A549 (cell line): Measurements from ENCODE around the gene DNMT3A. TPM values are rescaled to one million over a fixed set of nuclear protein-coding genes. Genes with fewer than 3 reads are reported as not detected.

Source experiments
- ATAC-seq, 2 experiments: fragments of 200-7000 bp in 1 of 2; fragments of >200 bp in 1 of 2; cut with Nextera tagmentation in 1 of 2; cut with Tn5 transposase in 1 of 2; 3 replicates each; pipeline versions ENCODE4 v1.8.0 to v1.9.1; 2018 to 2020; ENCODE audit warnings: mild to moderate bottlenecking in 1 of 2, moderate library complexity in 1 of 2
- CTCF ChIA-PET: fragments of 300-600 bp; sonication (Branson Sonifier 250); formaldehyde crosslinking; extraction: SDS; loops from one replicate; lab custom pipeline; 2021; ENCODE audit warnings: antibody characterized with exemption, inconsistent platforms; lab: Yijun Ruan, JAX
- POLR2A ChIA-PET: fragments of 350-600 bp; formaldehyde crosslinking; extraction: SDS; loops from one replicate; lab custom pipeline; 2021; ENCODE audit warnings: antibody characterized with exemption, inconsistent platforms; lab: Yijun Ruan, JAX
- DNase-seq, 2 experiments: peaks; one replicate each; pipeline versions ENCODE4 v3.0.0 to v3.0.0-alpha.2; 2011 to 2016; ENCODE audit warnings: low read depth in 1 of 2, low spot score in 1 of 2
- FAIRE-seq: peaks from 2 replicates; lab custom pipeline; 2011; peaks lifted over from hg19 to GRCh38; lab: Jason Lieb, UNC
- H3K27ac ChIP-seq, 2 experiments: fragments of >200 bp; sonication (Bioruptor Twin); formaldehyde crosslinking; 3 replicates each; pipeline ENCODE4 v1.5.1; 2016 to 2017
- H3K4me1 ChIP-seq: fragments of >200 bp; sonication (Bioruptor Twin); formaldehyde crosslinking; 3 replicates; pipeline ENCODE4 v1.6.1; 2016
- H3K4me2 ChIP-seq: fragments of >200 bp; sonication (Bioruptor Twin); formaldehyde crosslinking; 3 replicates; pipeline ENCODE4 v1.6.1; 2016
- H3K4me3 ChIP-seq: fragments of >200 bp; sonication (Bioruptor Twin); formaldehyde crosslinking; 3 replicates; pipeline ENCODE4 v1.5.1; 2016
- H3K9me3 ChIP-seq: fragments of >200 bp; sonication (Bioruptor Twin); formaldehyde crosslinking; 3 replicates; pipeline ENCODE4 v1.6.1; 2016
- BHLHE40 ChIP-seq: IDR thresholded peaks from 2 replicates; pipeline ENCODE4 v1.6.1; 2012; ENCODE audit warnings: low read depth, low read length, inconsistent platforms
- CBX8 ChIP-seq: fragments of 200-600 bp; sonication (generic); IDR thresholded peaks from 2 replicates; pipeline ENCODE4 v1.6.1; 2016
- EHF ChIP-seq: fragments of 250-450 bp; sonication (Bioruptor Pico); IDR thresholded peaks from 2 replicates; pipeline ENCODE4 v1.5.0; 2020; ENCODE audit warnings: mild to moderate bottlenecking
- EP300 ChIP-seq, 2 experiments: fragments of >200 bp; sonication (Bioruptor Twin); formaldehyde crosslinking; IDR thresholded peaks; 2 replicates in 1 of 2; 3 replicates in 1 of 2; pipeline ENCODE4 v1.6.1; 2016 to 2017
- FOSB ChIP-seq: fragments of 250-450 bp; sonication (Bioruptor Pico); IDR thresholded peaks from 2 replicates; pipeline ENCODE4 v1.5.0; 2020; ENCODE audit warnings: mild to moderate bottlenecking, moderate library complexity
- GATA3 ChIP-seq: IDR thresholded peaks from 2 replicates; pipeline ENCODE4 v1.6.1; 2012; ENCODE audit warnings: borderline replicate concordance
- HDAC2 ChIP-seq: fragments of 200-600 bp; sonication (generic); IDR thresholded peaks from 2 replicates; pipeline ENCODE4 v1.6.1; 2016
- HOXA7 ChIP-seq: fragments of 250-450 bp; sonication (Bioruptor Pico); IDR thresholded peaks from 2 replicates; pipeline ENCODE4 v1.5.0; 2020; ENCODE audit warnings: mild to moderate bottlenecking, moderate library complexity
- HOXB13 ChIP-seq: fragments of 250-450 bp; sonication (Bioruptor Pico); IDR thresholded peaks from 2 replicates; pipeline ENCODE4 v1.5.0; 2020; ENCODE audit warnings: low read depth, mild to moderate bottlenecking, moderate library complexity
- JUNB ChIP-seq: fragments of >200 bp; sonication (Bioruptor Twin); formaldehyde crosslinking; IDR thresholded peaks from 2 replicates; pipeline ENCODE4 v1.6.1; 2016
- KDM5A ChIP-seq: fragments of 200-600 bp; sonication (generic); IDR thresholded peaks from 2 replicates; pipeline ENCODE4 v1.6.1; 2016; ENCODE audit warnings: antibody characterized with exemption, mild to moderate bottlenecking
- MAZ ChIP-seq: fragments of 150-350 bp; IDR thresholded peaks from 2 replicates; pipeline ENCODE4 v1.6.1; 2014; ENCODE audit warnings: antibody characterized with exemption, low read depth, low read length, borderline replicate concordance
- MYC ChIP-seq: IDR thresholded peaks from 2 replicates; pipeline ENCODE4 v1.6.1; 2012; ENCODE audit warnings: mild to moderate bottlenecking, inconsistent platforms, low read length, improper control_type of control experiment, borderline replicate concordance
- NFE2L2 ChIP-seq: fragments of 150-350 bp; conservative IDR thresholded peaks from 2 replicates; pipeline ENCODE4 v1.6.1; 2014; ENCODE audit warnings: low read length
- NPAS2 ChIP-seq: fragments of 250-450 bp; sonication (Bioruptor Pico); IDR thresholded peaks from 2 replicates; pipeline ENCODE4 v1.8.0; 2022; ENCODE audit warnings: mild to moderate bottlenecking, moderate library complexity, borderline replicate concordance
- PHF8 ChIP-seq: fragments of 200-600 bp; sonication (generic); IDR thresholded peaks from 2 replicates; pipeline ENCODE4 v1.6.1; 2016; ENCODE audit warnings: low read depth, mild to moderate bottlenecking, antibody characterized with exemption, moderate library complexity, borderline replicate concordance
- RCOR1 ChIP-seq: fragments of 150-350 bp; IDR thresholded peaks from 2 replicates; pipeline ENCODE4 v1.6.1; 2014; ENCODE audit warnings: antibody characterized with exemption, low read length, low read depth
- RFX5 ChIP-seq: fragments of 450-650 bp; IDR thresholded peaks from 2 replicates; pipeline ENCODE4 v1.7.1; 2014; ENCODE audit warnings: antibody characterized with exemption, mild to moderate bottlenecking, moderate library complexity
- SREBF2 ChIP-seq: fragments of 450-650 bp; IDR thresholded peaks from 2 replicates; pipeline ENCODE4 v1.6.1; 2014; ENCODE audit warnings: mild to moderate bottlenecking, moderate library complexity
- TFCP2L1 ChIP-seq: fragments of 250-450 bp; sonication (Bioruptor Pico); IDR thresholded peaks from 2 replicates; pipeline ENCODE4 v1.5.0; 2021; ENCODE audit warnings: mild to moderate bottlenecking
- ZC3H11A ChIP-seq: fragments of 450-650 bp; IDR thresholded peaks from 2 replicates; pipeline ENCODE4 v1.6.1; 2014; ENCODE audit warnings: antibody characterized with exemption, mild to moderate bottlenecking
- WGBS: methylation state at CpG from one replicate; pipeline ENCODE4 v1.1.6; 2017; ENCODE audit errors: missing lambda C conversion rate; 5-methylcytosine and 5-hydroxymethylcytosine counted together
- polyA plus RNA-seq, 4 experiments: library from polyadenylated mRNA; depleted of rRNA in 3 of 4; stranded (reverse); fragments of >200 nt; fragmentation: RNase III in 1 of 4; extraction: RNeasy Plus Mini Kit Qiagen cat#74134 plus additional on column Dnase treatment in 1 of 4; gene quantifications; 2 replicates in 3 of 4; 3 replicates in 1 of 4; pipeline ENCODE4 v1.2.3, GENCODE V29; 2011 to 2017
- TF ChIP-seq, protein P1 (sequence below): fragments of >200 bp; sonication (Bioruptor Twin); formaldehyde crosslinking; IDR thresholded peaks from 3 replicates; pipeline ENCODE4 v1.6.1; 2016
- TF ChIP-seq, protein P2 (sequence below): fragments of >200 bp; sonication (Bioruptor Twin); formaldehyde crosslinking; IDR thresholded peaks from 2 replicates; pipeline ENCODE4 v1.6.1; 2016
- TF ChIP-seq, protein P3 (sequence below): fragments of >200 bp; sonication (Bioruptor Twin); formaldehyde crosslinking; IDR thresholded peaks from 3 replicates; pipeline ENCODE4 v1.5.1; 2016
- TF ChIP-seq, protein P4 (sequence below): IDR thresholded peaks from 2 replicates; pipeline ENCODE4 v1.6.1; 2012
- TF ChIP-seq, protein P5 (sequence below): fragments of 200-600 bp; sonication (generic); IDR thresholded peaks from 2 replicates; pipeline ENCODE4 v1.6.1; 2016; ENCODE audit warnings: antibody characterized with exemption, mild to moderate bottlenecking, moderate library complexity
- TF ChIP-seq, protein P6 (sequence below): IDR thresholded peaks from 2 replicates; pipeline ENCODE4 v1.6.1; 2012; ENCODE audit warnings: low read depth, borderline replicate concordance
- TF ChIP-seq, protein P7 (sequence below): fragments of 450-650 bp; IDR thresholded peaks from 2 replicates; pipeline ENCODE4 v1.6.1; 2014; ENCODE audit warnings: antibody characterized with exemption

The DNMT3A gene
- polyA plus RNA-seq, 2 of the 4 experiments (the other 2 are of a cell fraction): 4.4 to 11.9 TPM

DNA sequence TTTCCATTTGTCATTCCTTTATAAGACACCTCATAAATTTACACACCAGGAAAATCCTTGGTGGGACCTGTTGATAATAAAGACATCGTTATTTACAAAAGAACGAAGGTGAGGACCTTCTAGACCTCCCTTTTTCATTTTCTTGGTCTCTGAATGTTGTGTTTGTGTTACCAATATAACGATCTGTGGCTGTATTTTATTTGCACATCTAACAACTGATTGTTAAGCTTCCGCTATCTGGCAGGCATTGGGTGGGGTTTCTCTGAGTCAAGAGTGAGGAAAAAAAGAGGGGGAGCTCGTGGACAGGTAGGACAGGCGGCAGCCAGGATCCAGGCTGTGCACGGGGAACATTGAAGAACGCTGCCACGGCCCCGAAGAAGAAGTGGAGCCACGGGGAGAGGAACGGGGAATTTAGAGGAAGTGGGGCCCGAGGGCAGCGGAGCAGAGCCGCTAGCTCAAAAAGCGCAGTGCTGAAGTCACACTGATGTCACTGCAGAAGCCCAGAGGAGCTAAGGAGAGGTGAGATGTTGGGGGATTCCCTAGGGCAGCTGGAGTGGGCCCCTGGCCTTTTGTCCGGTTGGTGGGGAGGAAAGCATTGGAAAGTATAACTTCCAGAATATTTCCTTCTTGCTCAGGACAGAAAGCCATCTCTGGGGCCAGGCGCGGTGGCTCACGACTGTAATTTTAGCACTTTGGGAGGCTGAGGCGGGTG is 20.9 kb upstream of the DNMT3A start (continued):
- TF ChIP-seq, protein P1, sequence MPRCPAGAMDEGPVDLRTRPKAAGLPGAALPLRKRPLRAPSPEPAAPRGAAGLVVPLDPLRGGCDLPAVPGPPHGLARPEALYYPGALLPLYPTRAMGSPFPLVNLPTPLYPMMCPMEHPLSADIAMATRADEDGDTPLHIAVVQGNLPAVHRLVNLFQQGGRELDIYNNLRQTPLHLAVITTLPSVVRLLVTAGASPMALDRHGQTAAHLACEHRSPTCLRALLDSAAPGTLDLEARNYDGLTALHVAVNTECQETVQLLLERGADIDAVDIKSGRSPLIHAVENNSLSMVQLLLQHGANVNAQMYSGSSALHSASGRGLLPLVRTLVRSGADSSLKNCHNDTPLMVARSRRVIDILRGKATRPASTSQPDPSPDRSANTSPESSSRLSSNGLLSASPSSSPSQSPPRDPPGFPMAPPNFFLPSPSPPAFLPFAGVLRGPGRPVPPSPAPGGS: no peak
- TF ChIP-seq EHF (CRISPR knock-in tag) (no peak), RFX5 (no peak), PHF8 (no peak), KDM5A (no peak)

DNA sequence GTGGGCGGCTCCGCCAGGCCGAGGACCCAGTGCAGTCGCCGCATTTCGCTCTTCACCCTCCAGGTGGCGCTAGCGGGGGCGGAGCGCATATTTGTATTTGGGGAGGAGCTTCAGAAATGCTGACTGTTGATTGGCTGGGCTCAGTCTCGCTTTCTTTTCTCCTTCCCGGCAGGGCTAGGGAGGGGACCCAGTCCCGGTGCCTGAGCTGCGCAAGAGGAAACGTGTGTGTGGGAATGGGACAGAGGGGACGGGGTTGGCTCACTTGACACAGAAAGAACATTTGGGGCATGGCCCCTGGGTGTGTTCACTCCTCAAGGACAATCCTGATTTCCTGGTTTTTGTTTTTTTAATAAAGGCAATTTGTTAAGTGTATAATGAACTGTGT is 20.3 kb upstream of the DNMT3A start:
- peak overlapping the region; percentile 81 for H3K4me2 ChIP-seq
- DNase-seq (peak; percentile 94 to 98), ATAC-seq (peak; percentile 93 to 98), FAIRE-seq (no peak)
- H3K4me3 ChIP-seq: peak overlapping the region; percentile 30
- ChIA-PET POLR2A (interaction anchor here (0.6 to 1.3 kb wide), 4 partner anchors 14 to 157 kb away, joined by 3 to 4 read pairs (median 3); partner anchors contain the start of gene DNMT3A), CTCF (interaction anchor here (0.6 to 3.0 kb wide), 60 partner anchors 9 to 338 kb away, joined by 3 to 62 read pairs (median 4); partner anchors contain the start of gene DNMT3A)
- WGBS: under 1% methylated on average over 12 of the region's 16 CpGs
- peaks cover 7% of the 10 kb centered on the region; the same call in 2 of the 3 replicates for H3K4me1 ChIP-seq
- H3K27ac ChIP-seq: peak overlapping the region; percentile 58 to 79
- no peaks in the 10 kb centered on the region for H3K9me3 ChIP-seq
- no peak for TF ChIP-seq NPAS2
- no peak for TF ChIP-seq GATA3
- no peak for TF ChIP-seq NFE2L2
- TF ChIP-seq EP300 (IDR thresholded peaks at IDR 0.05): no peak
- TF ChIP-seq FOSB (CRISPR knock-in tag): no peak
- no peak for TF ChIP-seq HDAC2
- no peak for TF ChIP-seq MAZ
- TF ChIP-seq HOXB13 (CRISPR knock-in tag): no peak
- no peak for TF ChIP-seq BHLHE40
- TF ChIP-seq, protein P2, sequence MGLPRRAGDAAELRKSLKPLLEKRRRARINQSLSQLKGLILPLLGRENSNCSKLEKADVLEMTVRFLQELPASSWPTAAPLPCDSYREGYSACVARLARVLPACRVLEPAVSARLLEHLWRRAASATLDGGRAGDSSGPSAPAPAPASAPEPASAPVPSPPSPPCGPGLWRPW: no peak
- no peak for TF ChIP-seq SREBF2
- no peak for TF ChIP-seq CBX8
- TF ChIP-seq, protein P3, sequence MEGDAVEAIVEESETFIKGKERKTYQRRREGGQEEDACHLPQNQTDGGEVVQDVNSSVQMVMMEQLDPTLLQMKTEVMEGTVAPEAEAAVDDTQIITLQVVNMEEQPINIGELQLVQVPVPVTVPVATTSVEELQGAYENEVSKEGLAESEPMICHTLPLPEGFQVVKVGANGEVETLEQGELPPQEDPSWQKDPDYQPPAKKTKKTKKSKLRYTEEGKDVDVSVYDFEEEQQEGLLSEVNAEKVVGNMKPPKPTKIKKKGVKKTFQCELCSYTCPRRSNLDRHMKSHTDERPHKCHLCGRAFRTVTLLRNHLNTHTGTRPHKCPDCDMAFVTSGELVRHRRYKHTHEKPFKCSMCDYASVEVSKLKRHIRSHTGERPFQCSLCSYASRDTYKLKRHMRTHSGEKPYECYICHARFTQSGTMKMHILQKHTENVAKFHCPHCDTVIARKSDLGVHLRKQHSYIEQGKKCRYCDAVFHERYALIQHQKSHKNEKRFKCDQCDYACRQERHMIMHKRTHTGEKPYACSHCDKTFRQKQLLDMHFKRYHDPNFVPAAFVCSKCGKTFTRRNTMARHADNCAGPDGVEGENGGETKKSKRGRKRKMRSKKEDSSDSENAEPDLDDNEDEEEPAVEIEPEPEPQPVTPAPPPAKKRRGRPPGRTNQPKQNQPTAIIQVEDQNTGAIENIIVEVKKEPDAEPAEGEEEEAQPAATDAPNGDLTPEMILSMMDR: peak; percentile 98
- no peak for TF ChIP-seq HOXA7 (CRISPR knock-in tag)
- TF ChIP-seq, protein P4, sequence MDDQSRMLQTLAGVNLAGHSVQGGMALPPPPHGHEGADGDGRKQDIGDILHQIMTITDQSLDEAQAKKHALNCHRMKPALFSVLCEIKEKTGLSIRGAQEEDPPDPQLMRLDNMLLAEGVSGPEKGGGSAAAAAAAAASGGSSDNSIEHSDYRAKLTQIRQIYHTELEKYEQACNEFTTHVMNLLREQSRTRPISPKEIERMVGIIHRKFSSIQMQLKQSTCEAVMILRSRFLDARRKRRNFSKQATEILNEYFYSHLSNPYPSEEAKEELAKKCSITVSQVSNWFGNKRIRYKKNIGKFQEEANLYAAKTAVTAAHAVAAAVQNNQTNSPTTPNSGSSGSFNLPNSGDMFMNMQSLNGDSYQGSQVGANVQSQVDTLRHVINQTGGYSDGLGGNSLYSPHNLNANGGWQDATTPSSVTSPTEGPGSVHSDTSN: no peak
- TF ChIP-seq, protein P5, sequence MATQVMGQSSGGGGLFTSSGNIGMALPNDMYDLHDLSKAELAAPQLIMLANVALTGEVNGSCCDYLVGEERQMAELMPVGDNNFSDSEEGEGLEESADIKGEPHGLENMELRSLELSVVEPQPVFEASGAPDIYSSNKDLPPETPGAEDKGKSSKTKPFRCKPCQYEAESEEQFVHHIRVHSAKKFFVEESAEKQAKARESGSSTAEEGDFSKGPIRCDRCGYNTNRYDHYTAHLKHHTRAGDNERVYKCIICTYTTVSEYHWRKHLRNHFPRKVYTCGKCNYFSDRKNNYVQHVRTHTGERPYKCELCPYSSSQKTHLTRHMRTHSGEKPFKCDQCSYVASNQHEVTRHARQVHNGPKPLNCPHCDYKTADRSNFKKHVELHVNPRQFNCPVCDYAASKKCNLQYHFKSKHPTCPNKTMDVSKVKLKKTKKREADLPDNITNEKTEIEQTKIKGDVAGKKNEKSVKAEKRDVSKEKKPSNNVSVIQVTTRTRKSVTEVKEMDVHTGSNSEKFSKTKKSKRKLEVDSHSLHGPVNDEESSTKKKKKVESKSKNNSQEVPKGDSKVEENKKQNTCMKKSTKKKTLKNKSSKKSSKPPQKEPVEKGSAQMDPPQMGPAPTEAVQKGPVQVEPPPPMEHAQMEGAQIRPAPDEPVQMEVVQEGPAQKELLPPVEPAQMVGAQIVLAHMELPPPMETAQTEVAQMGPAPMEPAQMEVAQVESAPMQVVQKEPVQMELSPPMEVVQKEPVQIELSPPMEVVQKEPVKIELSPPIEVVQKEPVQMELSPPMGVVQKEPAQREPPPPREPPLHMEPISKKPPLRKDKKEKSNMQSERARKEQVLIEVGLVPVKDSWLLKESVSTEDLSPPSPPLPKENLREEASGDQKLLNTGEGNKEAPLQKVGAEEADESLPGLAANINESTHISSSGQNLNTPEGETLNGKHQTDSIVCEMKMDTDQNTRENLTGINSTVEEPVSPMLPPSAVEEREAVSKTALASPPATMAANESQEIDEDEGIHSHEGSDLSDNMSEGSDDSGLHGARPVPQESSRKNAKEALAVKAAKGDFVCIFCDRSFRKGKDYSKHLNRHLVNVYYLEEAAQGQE: no peak
- no peak for TF ChIP-seq TFCP2L1 (CRISPR knock-in tag)
- TF ChIP-seq, protein P6, sequence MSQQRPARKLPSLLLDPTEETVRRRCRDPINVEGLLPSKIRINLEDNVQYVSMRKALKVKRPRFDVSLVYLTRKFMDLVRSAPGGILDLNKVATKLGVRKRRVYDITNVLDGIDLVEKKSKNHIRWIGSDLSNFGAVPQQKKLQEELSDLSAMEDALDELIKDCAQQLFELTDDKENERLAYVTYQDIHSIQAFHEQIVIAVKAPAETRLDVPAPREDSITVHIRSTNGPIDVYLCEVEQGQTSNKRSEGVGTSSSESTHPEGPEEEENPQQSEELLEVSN: no peak
- TF ChIP-seq RCOR1: no peak
- TF ChIP-seq, protein P1: no peak
- TF ChIP-seq ZC3H11A: no peak
- no peak for TF ChIP-seq JUNB
- TF ChIP-seq MYC: peak; percentile 35; the same call in 1 of the 2 replicates
- TF ChIP-seq RFX5: no peak
- TF ChIP-seq, protein P7, sequence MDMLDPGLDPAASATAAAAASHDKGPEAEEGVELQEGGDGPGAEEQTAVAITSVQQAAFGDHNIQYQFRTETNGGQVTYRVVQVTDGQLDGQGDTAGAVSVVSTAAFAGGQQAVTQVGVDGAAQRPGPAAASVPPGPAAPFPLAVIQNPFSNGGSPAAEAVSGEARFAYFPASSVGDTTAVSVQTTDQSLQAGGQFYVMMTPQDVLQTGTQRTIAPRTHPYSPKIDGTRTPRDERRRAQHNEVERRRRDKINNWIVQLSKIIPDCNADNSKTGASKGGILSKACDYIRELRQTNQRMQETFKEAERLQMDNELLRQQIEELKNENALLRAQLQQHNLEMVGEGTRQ: no peak
